ENCODE data around the gene RPEL1.
"Not testable (repeated sequence)": the region's sequence is repeated elsewhere in the genome, so short reads cannot be mapped to it uniquely, and the experiment has no call there.

The RPEL1 gene

DNA sequence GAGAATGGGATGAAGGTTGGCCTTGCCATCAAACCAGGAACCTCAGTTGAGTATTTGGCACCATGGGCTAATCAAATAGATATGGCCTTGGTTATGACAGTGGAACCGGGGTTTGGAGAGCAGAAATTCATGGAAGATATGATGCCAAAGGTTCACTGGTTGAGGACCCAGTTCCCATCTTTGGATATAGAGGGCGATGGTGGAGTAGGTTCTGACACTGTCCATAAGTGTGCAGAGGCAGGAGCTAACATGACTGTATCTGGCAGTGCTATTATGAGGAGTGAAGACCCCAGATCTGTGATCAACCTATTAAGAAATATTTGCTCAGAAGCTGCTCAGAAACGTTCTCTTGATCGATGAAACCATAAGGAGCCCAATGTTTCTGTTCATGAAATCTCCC lies 637 bp downstream of the RPEL1 start:
- no peak overlapping the region for H3K23ac ChIP-seq (ENCODE audit: low read length)
- no peaks in the 10 kb centered on the region for H3K27me3 ChIP-seq (ENCODE audit: insufficient read depth, low read length, poor library complexity)
- no peak overlapping the region for H3K4ac ChIP-seq (ENCODE audit: low read depth, low read length)
- H2BK5ac ChIP-seq (ENCODE audit: low read length), result no peak overlapping the region
- DNase-seq, result no peak
- WGBS (ENCODE audit: extremely low coverage, insufficient coverage, low lambda C conversion rate), result no CpG with 5 or more reads among the region's 4 CpGs
- H3K79me1 ChIP-seq (ENCODE audit: low read length), result no peaks in the 10 kb centered on the region
- H4K8ac ChIP-seq (ENCODE audit: low read depth, low read length), result no peak overlapping the region
- H3K79me2 ChIP-seq (ENCODE audit: control insufficient read depth, insufficient read depth, low read length), result no peaks in the 10 kb centered on the region
- H4K5ac ChIP-seq (ENCODE audit: low read length), result no peak overlapping the region
- H3K56ac ChIP-seq (ENCODE audit: low read length), result no peak overlapping the region
- H2BK15ac ChIP-seq (replicated peaks; ENCODE audit: low read depth), result no peak overlapping the region
- H3K4me2 ChIP-seq (ENCODE audit: low read length), result no peak overlapping the region
- no peak overlapping the region for H3K9ac ChIP-seq (ENCODE audit: low read length)
- H3K18ac ChIP-seq (ENCODE audit: low read length), result no peak overlapping the region
- H3K36me3 ChIP-seq (ENCODE audit: control insufficient read depth, insufficient read depth, low read length), result no peaks in the 10 kb centered on the region
- no peak overlapping the region for H2BK120ac ChIP-seq (ENCODE audit: low read depth, low read length)
- H2AK5ac ChIP-seq (ENCODE audit: low read length), result no peak overlapping the region
- no peak overlapping the region for H3K4me3 ChIP-seq (ENCODE audit: low read length)
- H3K4me1 ChIP-seq (ENCODE audit: control insufficient read depth, low read depth, low read length), result no peaks in the 10 kb centered on the region
- H3K27ac ChIP-seq (ENCODE audit: low read depth, low read length), result no peak overlapping the region

DNA sequence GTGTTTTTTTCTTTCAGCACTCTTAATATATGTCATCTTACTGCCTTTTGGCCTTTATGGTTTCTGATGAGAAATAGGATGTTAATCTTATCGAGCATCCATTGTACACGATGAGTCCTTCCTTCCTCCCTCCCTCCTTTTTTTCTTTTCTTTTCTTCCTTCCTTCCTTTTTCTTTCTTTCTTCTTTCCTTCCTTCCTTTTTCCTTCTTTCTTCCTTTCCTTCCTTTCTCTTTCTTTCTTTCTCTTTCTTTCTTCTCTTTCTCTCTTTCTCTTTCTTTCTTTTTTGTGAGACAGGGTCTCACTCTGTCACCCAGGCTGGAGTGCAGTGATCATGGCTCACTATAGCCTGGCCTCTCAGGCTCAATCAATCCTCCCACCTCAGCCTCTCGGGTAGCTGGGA lies 8.4 kb downstream of the RPEL1 start:
- no peaks in the 10 kb centered on the region for H3K36me3 ChIP-seq (ENCODE audit: control insufficient read depth, insufficient read depth, low read length)
- no peak overlapping the region for H2BK120ac ChIP-seq (ENCODE audit: low read depth, low read length)
- no peak overlapping the region for H4K5ac ChIP-seq (ENCODE audit: low read length)
- H3K23ac ChIP-seq (ENCODE audit: low read length), result no peak overlapping the region
- H3K4ac ChIP-seq (ENCODE audit: low read depth, low read length), result no peak overlapping the region
- H3K79me1 ChIP-seq (ENCODE audit: low read length), result no peaks in the 10 kb centered on the region
- no peak overlapping the region for H2BK5ac ChIP-seq (ENCODE audit: low read length)
- WGBS (ENCODE audit: extremely low coverage, insufficient coverage, low lambda C conversion rate), result no CpG with 5 or more reads among the region's 3 CpGs
- no peak for DNase-seq
- H3K9ac ChIP-seq (ENCODE audit: low read length), result no peak overlapping the region
- no peak overlapping the region for H3K4me2 ChIP-seq (ENCODE audit: low read length)
- no peak overlapping the region for H3K27ac ChIP-seq (ENCODE audit: low read depth, low read length)
- no peak overlapping the region for H3K56ac ChIP-seq (ENCODE audit: low read length)
- H3K18ac ChIP-seq (ENCODE audit: low read length), result no peak overlapping the region
- no peak overlapping the region for H2AK5ac ChIP-seq (ENCODE audit: low read length)
- no peak overlapping the region for H4K8ac ChIP-seq (ENCODE audit: low read depth, low read length)
- no peaks in the 10 kb centered on the region for H3K27me3 ChIP-seq (ENCODE audit: insufficient read depth, low read length, poor library complexity)
- H2BK15ac ChIP-seq (replicated peaks; ENCODE audit: low read depth), result no peak overlapping the region
- no peaks in the 10 kb centered on the region for H3K79me2 ChIP-seq (ENCODE audit: control insufficient read depth, insufficient read depth, low read length)
- H3K4me3 ChIP-seq (ENCODE audit: low read length), result no peak overlapping the region
- H3K4me1 ChIP-seq (ENCODE audit: control insufficient read depth, low read depth, low read length), result no peaks in the 10 kb centered on the region

DNA sequence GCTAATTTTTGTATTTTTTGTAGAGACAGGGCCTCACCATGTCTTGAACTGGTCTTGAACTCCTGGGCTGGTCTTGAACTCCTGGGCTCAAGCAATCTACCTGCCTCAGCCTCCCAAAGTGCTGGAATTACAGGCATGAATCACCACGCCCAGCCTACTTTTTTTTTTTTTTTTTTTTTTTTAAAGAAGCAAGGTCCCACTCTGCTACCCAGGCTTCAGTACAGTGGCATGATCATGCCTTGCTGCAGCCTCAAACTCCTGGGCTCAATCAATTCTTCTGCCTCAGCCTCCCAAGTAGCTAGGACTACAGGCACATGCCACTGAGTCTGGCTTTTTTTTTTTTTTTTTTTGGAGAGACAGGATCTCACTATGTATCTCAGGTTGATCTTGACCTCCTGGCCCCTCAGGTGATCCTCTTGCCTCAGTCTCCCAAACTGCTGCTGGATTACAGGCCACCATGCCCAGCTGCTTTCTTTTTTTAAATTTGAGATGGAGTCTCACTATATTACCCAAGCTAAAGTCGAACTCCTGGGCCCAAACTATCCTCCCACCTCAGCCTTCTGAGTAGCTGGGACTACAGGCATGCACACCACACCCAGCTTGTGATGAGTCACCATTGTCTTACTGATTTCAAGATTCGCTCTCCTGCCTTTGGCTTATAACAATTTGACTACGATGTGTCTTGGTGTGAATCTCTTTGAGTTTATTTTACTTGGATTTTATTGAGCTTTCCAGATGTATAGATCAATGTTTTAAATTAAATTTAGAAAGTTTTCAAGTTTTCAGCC lies 9.0 kb downstream of the RPEL1 start:
- no peak overlapping the region for H4K5ac ChIP-seq (ENCODE audit: low read length)
- no peak overlapping the region for H2BK15ac ChIP-seq (replicated peaks; ENCODE audit: low read depth)
- no peak overlapping the region for H3K27ac ChIP-seq (ENCODE audit: low read depth, low read length)
- no peak overlapping the region for H3K18ac ChIP-seq (ENCODE audit: low read length)
- H3K56ac ChIP-seq (ENCODE audit: low read length), result no peak overlapping the region
- H2BK5ac ChIP-seq (ENCODE audit: low read length), result no peak overlapping the region
- no peak overlapping the region for H4K8ac ChIP-seq (ENCODE audit: low read depth, low read length)
- H3K36me3 ChIP-seq (ENCODE audit: control insufficient read depth, insufficient read depth, low read length), result no peaks in the 10 kb centered on the region
- no peak overlapping the region for H3K9ac ChIP-seq (ENCODE audit: low read length)
- H3K79me1 ChIP-seq (ENCODE audit: low read length), result no peaks in the 10 kb centered on the region
- H2BK120ac ChIP-seq (ENCODE audit: low read depth, low read length), result no peak overlapping the region
- H3K79me2 ChIP-seq (ENCODE audit: control insufficient read depth, insufficient read depth, low read length), result no peaks in the 10 kb centered on the region
- H3K4ac ChIP-seq (ENCODE audit: low read depth, low read length), result no peak overlapping the region
- DNase-seq, result peak; percentile 41
- WGBS (ENCODE audit: extremely low coverage, insufficient coverage, low lambda C conversion rate), result no CpG with 5 or more reads among the region's 4 CpGs
- H3K4me2 ChIP-seq (ENCODE audit: low read length), result no peak overlapping the region
- no peaks in the 10 kb centered on the region for H3K4me1 ChIP-seq (ENCODE audit: control insufficient read depth, low read depth, low read length)
- no peaks in the 10 kb centered on the region for H3K27me3 ChIP-seq (ENCODE audit: insufficient read depth, low read length, poor library complexity)
- H2AK5ac ChIP-seq (ENCODE audit: low read length), result no peak overlapping the region
- H3K23ac ChIP-seq (ENCODE audit: low read length), result no peak overlapping the region
- H3K4me3 ChIP-seq (ENCODE audit: low read length), result no peak overlapping the region

DNA sequence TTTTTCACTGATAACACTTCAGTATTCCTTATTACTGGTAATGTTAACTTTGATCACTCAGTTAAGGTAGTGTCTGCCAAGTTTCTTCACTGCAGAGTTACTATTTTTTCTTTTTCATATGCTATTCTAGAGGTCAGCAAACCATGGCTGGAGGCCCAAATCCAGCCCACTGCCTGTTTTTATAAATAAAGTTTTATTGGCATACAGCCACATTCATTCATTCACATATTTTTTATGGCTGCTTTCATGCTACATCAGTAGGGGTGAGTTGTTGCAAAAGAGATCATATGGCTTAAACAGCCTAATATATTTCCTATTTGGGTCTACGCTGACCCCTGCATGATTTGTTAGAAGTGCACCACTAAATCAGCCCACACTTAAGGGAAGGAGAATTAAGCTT lies 10.9 kb downstream of the RPEL1 start:
- Histone ChIP-seq H3K18ac (ENCODE audit: low read length) (no peak overlapping the region), H4K8ac (ENCODE audit: low read depth, low read length) (no peak overlapping the region), H3K4ac (ENCODE audit: low read depth, low read length) (no peak overlapping the region), H3K27ac (ENCODE audit: low read depth, low read length) (no peak overlapping the region), H2BK120ac (ENCODE audit: low read depth, low read length) (no peak overlapping the region), H3K27me3 (ENCODE audit: insufficient read depth, low read length, poor library complexity) (no peaks in the 10 kb centered on the region), H3K9ac (ENCODE audit: low read length) (no peak overlapping the region), H3K56ac (ENCODE audit: low read length) (no peak overlapping the region), H3K23ac (ENCODE audit: low read length) (no peak overlapping the region), H2BK5ac (ENCODE audit: low read length) (no peak overlapping the region), H3K36me3 (ENCODE audit: control insufficient read depth, insufficient read depth, low read length) (no peaks in the 10 kb centered on the region), H4K5ac (ENCODE audit: low read length) (no peak overlapping the region), H3K4me3 (ENCODE audit: low read length) (no peak overlapping the region), H3K79me2 (ENCODE audit: control insufficient read depth, insufficient read depth, low read length) (no peaks in the 10 kb centered on the region), H3K79me1 (ENCODE audit: low read length) (no peaks in the 10 kb centered on the region), H3K4me2 (ENCODE audit: low read length) (no peak overlapping the region), H2BK15ac (replicated peaks; ENCODE audit: low read depth) (no peak overlapping the region), H3K4me1 (ENCODE audit: control insufficient read depth, low read depth, low read length) (no peaks in the 10 kb centered on the region), H2AK5ac (ENCODE audit: low read length) (no peak overlapping the region)
- WGBS (ENCODE audit: extremely low coverage, insufficient coverage, low lambda C conversion rate), result no CpG with 5 or more reads among the region's 1 CpG
- no peak for DNase-seq

DNA sequence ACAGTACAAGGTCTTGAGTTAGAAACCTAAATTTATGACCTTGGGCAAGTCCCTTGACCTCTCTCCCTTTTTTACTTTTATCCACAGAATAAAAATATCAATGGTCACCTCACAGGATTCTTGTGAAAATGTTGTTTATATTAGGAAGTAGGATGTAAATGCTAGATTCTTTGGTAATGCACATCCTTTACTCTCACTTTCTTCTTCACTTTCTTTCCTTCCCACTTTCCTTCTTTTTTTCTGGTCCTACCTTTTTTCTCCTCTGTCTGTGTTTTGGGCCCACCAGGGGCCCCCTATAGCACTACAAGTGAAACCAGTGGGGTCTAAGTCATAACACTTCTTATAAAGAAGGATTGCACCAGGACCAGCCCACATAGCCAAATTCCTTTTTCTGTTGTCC lies 12.1 kb downstream of the RPEL1 start:
- no peak overlapping the region for H3K23ac ChIP-seq (ENCODE audit: low read length)
- H3K27me3 ChIP-seq (ENCODE audit: insufficient read depth, low read length, poor library complexity), result no peaks in the 10 kb centered on the region
- H3K4me3 ChIP-seq (ENCODE audit: low read length), result no peak overlapping the region
- no peak overlapping the region for H2BK5ac ChIP-seq (ENCODE audit: low read length)
- H3K79me2 ChIP-seq (ENCODE audit: control insufficient read depth, insufficient read depth, low read length), result no peaks in the 10 kb centered on the region
- H4K5ac ChIP-seq (ENCODE audit: low read length), result no peak overlapping the region
- H3K4me2 ChIP-seq (ENCODE audit: low read length), result no peak overlapping the region
- H3K79me1 ChIP-seq (ENCODE audit: low read length), result no peaks in the 10 kb centered on the region
- no peak overlapping the region for H3K4ac ChIP-seq (ENCODE audit: low read depth, low read length)
- H4K8ac ChIP-seq (ENCODE audit: low read depth, low read length), result no peak overlapping the region
- no peak overlapping the region for H3K27ac ChIP-seq (ENCODE audit: low read depth, low read length)
- no peaks in the 10 kb centered on the region for H3K36me3 ChIP-seq (ENCODE audit: control insufficient read depth, insufficient read depth, low read length)
- no peak for DNase-seq
- H2BK120ac ChIP-seq (ENCODE audit: low read depth, low read length), result no peak overlapping the region
- H3K9ac ChIP-seq (ENCODE audit: low read length), result no peak overlapping the region
- no peak overlapping the region for H3K56ac ChIP-seq (ENCODE audit: low read length)
- no peak overlapping the region for H3K18ac ChIP-seq (ENCODE audit: low read length)
- no peaks in the 10 kb centered on the region for H3K4me1 ChIP-seq (ENCODE audit: control insufficient read depth, low read depth, low read length)
- H2AK5ac ChIP-seq (ENCODE audit: low read length), result no peak overlapping the region
- no peak overlapping the region for H2BK15ac ChIP-seq (replicated peaks; ENCODE audit: low read depth)

DNA sequence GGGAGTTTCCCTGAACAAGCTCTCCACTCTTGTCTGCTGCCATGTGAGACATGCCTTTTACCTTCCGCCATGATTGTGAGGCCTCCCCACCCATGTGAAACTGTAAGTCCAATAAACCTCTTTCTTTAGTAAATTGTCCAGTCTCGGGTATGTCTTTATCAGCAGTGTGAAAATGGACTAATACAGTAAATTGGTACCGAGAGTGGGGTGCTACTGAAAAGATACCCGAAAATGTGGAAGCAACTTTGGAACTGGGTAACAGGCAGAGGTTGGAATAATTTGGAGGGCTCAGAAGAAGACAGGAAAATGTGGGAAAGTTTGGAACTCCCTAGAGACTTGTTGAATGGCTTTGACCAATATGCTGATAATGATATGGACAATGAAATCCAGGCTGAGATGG lies 13.2 kb downstream of the RPEL1 start:
- H4K8ac ChIP-seq (ENCODE audit: low read depth, low read length); H3K36me3 ChIP-seq (ENCODE audit: control insufficient read depth, insufficient read depth, low read length); H3K4me2 ChIP-seq (ENCODE audit: low read length); H3K56ac ChIP-seq (ENCODE audit: low read length); H3K79me1 ChIP-seq (ENCODE audit: low read length); DNase-seq; H3K4me3 ChIP-seq (ENCODE audit: low read length); H3K4me1 ChIP-seq (ENCODE audit: control insufficient read depth, low read depth, low read length); H2BK120ac ChIP-seq (ENCODE audit: low read depth, low read length); H3K27ac ChIP-seq (ENCODE audit: low read depth, low read length); H3K9ac ChIP-seq (ENCODE audit: low read length); H3K27me3 ChIP-seq (ENCODE audit: insufficient read depth, low read length, poor library complexity); H3K79me2 ChIP-seq (ENCODE audit: control insufficient read depth, insufficient read depth, low read length); H2BK5ac ChIP-seq (ENCODE audit: low read length); H2BK15ac ChIP-seq (replicated peaks; ENCODE audit: low read depth); H4K5ac ChIP-seq (ENCODE audit: low read length); H2AK5ac ChIP-seq (ENCODE audit: low read length); H3K18ac ChIP-seq (ENCODE audit: low read length); H3K23ac ChIP-seq (ENCODE audit: low read length); H3K4ac ChIP-seq (ENCODE audit: low read depth, low read length): not testable (repeated sequence)
- no CpG with 5 or more reads among the region's 4 CpGs for WGBS (ENCODE audit: extremely low coverage, insufficient coverage, low lambda C conversion rate)
